Right atrium auricular region (tissue), 2 donors: ENCODE results near the gene OR13C2. TPM values are rescaled to one million over a fixed set of nuclear protein-coding genes. Genes with fewer than 3 reads are reported as not detected.
"Not testable (repeated sequence)": the region's sequence is repeated elsewhere in the genome, so short reads cannot be mapped to it uniquely, and the experiment has no call there.

Experiments used
- DNase-seq: peaks from one replicate; pipeline ENCODE4 v3.0.0-alpha.2; 2019; ENCODE audit warnings: low spot score
- H3K27ac ChIP-seq, 2 donors: fragments of 200-600 bp; sonication (generic); 1 replicate in 1 of 2; 2 replicates in 1 of 2; pipeline ENCODE4 v1.5.1; 2016 to 2019
- H3K27me3 ChIP-seq, 2 donors: fragments of 200-600 bp; sonication (generic); one replicate each; pipeline versions ENCODE4 v1.5.1 to v1.6.0; 2017 to 2019
- H3K36me3 ChIP-seq: fragments of 200-600 bp; sonication (generic); one replicate; pipeline ENCODE4 v1.5.1; 2016
- H3K4me1 ChIP-seq, 2 donors: fragments of 200-600 bp; sonication (generic); one replicate each; pipeline versions ENCODE4 v1.5.1 to v1.6.0; 2017 to 2019
- H3K4me3 ChIP-seq, 2 donors: fragments of 200-600 bp; sonication (generic); 1 replicate in 1 of 2; 2 replicates in 1 of 2; pipeline ENCODE4 v1.5.1; 2017 to 2019; ENCODE audit warnings: mild to moderate bottlenecking in 1 of 2, moderate library complexity in 1 of 2
- H3K9me3 ChIP-seq, 2 donors: fragments of 200-600 bp; sonication (generic); one replicate each; pipeline ENCODE4 v1.5.1; 2019
- CTCF ChIP-seq, 2 donors: fragments of 200-600 bp; sonication (generic); IDR thresholded peaks; one replicate each; pipeline ENCODE4 v1.5.1; 2019; ENCODE audit warnings: antibody characterized with exemption in 2 of 2
- total RNA-seq, 2 donors: library from RNA; depleted of rRNA; stranded (reverse); fragments of >200 nt; gene quantifications; one replicate each; pipeline ENCODE4 v1.1.0, GENCODE V29; 2016

Gene OR13C2
- total RNA-seq, 2 donors from 2014 or later, result not detected

GRCh38 chr9:104608336-104608735 is 2.9 kb upstream of the OR13C2 start:
- Histone ChIP-seq H3K27ac (no peak overlapping the region), H3K27me3 (no peaks in the 10 kb centered on the region), H3K4me3 (no peak overlapping the region), H3K4me1 (no peaks in the 10 kb centered on the region), H3K9me3 (peaks cover 0 to 3% of the 10 kb centered on the region in 2 donors), H3K36me3 (no peaks in the 10 kb centered on the region)
- peak in 1 of 2 donors; percentile 14 for TF ChIP-seq CTCF (IDR thresholded peaks at IDR 0.05)
- no peak for DNase-seq

GRCh38 chr9:104606152-104606551 is 725 bp upstream of the OR13C2 start:
- no peaks in the 10 kb centered on the region for H3K27me3 ChIP-seq
- no peak overlapping the region for H3K27ac ChIP-seq
- no peak for TF ChIP-seq CTCF (IDR thresholded peaks at IDR 0.05)
- no peaks in the 10 kb centered on the region for H3K4me1 ChIP-seq
- H3K9me3 ChIP-seq, result peaks cover 0 to 3% of the 10 kb centered on the region in 2 donors
- no peaks in the 10 kb centered on the region for H3K36me3 ChIP-seq
- H3K4me3 ChIP-seq, result no peak overlapping the region
- DNase-seq, result no peak

- Histone ChIP-seq H3K36me3 (no peaks in the 10 kb centered on the region), H3K27me3 (no peaks in the 10 kb centered on the region), H3K4me1 (no peaks in the 10 kb centered on the region), H3K9me3 (peaks cover 0 to 3% of the 10 kb centered on the region in 2 donors), H3K27ac (no peak overlapping the region), H3K4me3 (no peak overlapping the region)
- DNase-seq, result no peak
- no peak for TF ChIP-seq CTCF (IDR thresholded peaks at IDR 0.05)
Observed at GRCh38 chr9:104604801-104605200, 626 bp downstream of the OR13C2 start.

GRCh38 chr9:104599313-104599712 is 6.1 kb downstream of the OR13C2 start, which contains the start of gene OR13C5:
TSS of gene OR13C5 (minus strand) at chr9:104599413. CDS start at chr9:104599413, 0 bp downstream.
- not testable (repeated sequence) for H3K27me3 ChIP-seq

GRCh38 chr9:104598749-104599148 is 6.7 kb downstream of the OR13C2 start:
- H3K27ac ChIP-seq, DNase-seq, H3K9me3 ChIP-seq, H3K27me3 ChIP-seq, H3K36me3 ChIP-seq, H3K4me1 ChIP-seq, H3K4me3 ChIP-seq: not testable (repeated sequence)

More at GRCh38 chr9:104599313-104599712, 6.1 kb downstream of the OR13C2 start, which contains the start of gene OR13C5:
- not testable (repeated sequence) for H3K27ac ChIP-seq, H3K4me1 ChIP-seq, H3K9me3 ChIP-seq, H3K36me3 ChIP-seq, H3K4me3 ChIP-seq, DNase-seq

- Histone ChIP-seq H3K4me1 (no peaks in the 10 kb centered on the region), H3K27ac (no peak overlapping the region), H3K36me3 (no peaks in the 10 kb centered on the region), H3K27me3 (no peaks in the 10 kb centered on the region), H3K4me3 (no peak overlapping the region), H3K9me3 (no peaks in the 10 kb centered on the region)
- no peak for TF ChIP-seq CTCF (IDR thresholded peaks at IDR 0.05)
- no peak for DNase-seq
Observed at GRCh38 chr9:104589626-104590025, 15.8 kb downstream of the OR13C2 start.

- TF ChIP-seq CTCF (IDR thresholded peaks at IDR 0.05), result no peak
- Histone ChIP-seq H3K27me3 (no peaks in the 10 kb centered on the region), H3K36me3 (no peaks in the 10 kb centered on the region), H3K9me3 (no peaks in the 10 kb centered on the region), H3K4me3 (no peak overlapping the region), H3K4me1 (no peaks in the 10 kb centered on the region), H3K27ac (no peak overlapping the region)
- no peak for DNase-seq
Observed at GRCh38 chr9:104586496-104587180, 18.8 kb downstream of the OR13C2 start.
